ENCODE results near the gene GPR156.
"Not testable (repeated sequence)": the region's sequence is repeated elsewhere in the genome, so short reads cannot be mapped to it uniquely, and the experiment has no call there.

The GPR156 gene

DNA sequence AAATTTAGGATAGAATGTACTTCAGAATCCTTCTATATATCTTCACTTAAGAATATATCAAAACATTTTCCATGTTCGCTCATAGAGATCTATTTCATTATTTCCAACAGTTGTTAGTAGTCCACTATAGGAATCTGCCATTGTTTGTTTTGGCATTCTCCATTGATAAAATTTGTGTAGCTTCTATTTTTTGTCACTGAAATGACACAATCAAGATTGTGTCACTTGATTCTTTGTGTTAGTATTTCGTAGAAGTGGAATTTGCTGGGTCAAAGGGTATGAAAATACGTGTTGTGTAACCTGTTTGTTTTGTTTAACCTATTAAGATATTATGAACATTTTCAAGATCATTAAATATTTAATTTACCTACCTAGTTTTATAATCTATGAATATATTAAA, 15.9 kb upstream of the GPR156 start:
- H3K4me2 ChIP-seq (ENCODE audit: low read length) = no peak overlapping the region
- H3K9me3 ChIP-seq (ENCODE audit: control insufficient read depth, insufficient read depth, low read length) = no peaks in the 10 kb centered on the region
- no peak overlapping the region for H3K27ac ChIP-seq (ENCODE audit: low read depth, low read length)
- no peaks in the 10 kb centered on the region for H3K79me2 ChIP-seq (ENCODE audit: control insufficient read depth, low read length)
- TF ChIP-seq EZH2phosphoT487 (IDR thresholded peaks at IDR 0.05; ENCODE audit: borderline replicate concordance, low read length) = no peak
- TF ChIP-seq, protein P1, sequence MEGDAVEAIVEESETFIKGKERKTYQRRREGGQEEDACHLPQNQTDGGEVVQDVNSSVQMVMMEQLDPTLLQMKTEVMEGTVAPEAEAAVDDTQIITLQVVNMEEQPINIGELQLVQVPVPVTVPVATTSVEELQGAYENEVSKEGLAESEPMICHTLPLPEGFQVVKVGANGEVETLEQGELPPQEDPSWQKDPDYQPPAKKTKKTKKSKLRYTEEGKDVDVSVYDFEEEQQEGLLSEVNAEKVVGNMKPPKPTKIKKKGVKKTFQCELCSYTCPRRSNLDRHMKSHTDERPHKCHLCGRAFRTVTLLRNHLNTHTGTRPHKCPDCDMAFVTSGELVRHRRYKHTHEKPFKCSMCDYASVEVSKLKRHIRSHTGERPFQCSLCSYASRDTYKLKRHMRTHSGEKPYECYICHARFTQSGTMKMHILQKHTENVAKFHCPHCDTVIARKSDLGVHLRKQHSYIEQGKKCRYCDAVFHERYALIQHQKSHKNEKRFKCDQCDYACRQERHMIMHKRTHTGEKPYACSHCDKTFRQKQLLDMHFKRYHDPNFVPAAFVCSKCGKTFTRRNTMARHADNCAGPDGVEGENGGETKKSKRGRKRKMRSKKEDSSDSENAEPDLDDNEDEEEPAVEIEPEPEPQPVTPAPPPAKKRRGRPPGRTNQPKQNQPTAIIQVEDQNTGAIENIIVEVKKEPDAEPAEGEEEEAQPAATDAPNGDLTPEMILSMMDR (IDR thresholded peaks at IDR 0.05; ENCODE audit: low read depth, low read length, poor library complexity, severe bottlenecking) = no peak
- no peaks in the 10 kb centered on the region for H3K36me3 ChIP-seq (ENCODE audit: control insufficient read depth, low read length)
- no peaks in the 10 kb centered on the region for H3K9me2 ChIP-seq (replicated peaks; ENCODE audit: control insufficient read depth, low read length)
- H3K4me3 ChIP-seq (ENCODE audit: low read length) = no peak overlapping the region
- no peaks in the 10 kb centered on the region for H4K20me1 ChIP-seq (ENCODE audit: control insufficient read depth, insufficient read depth, low read depth, low read length)
- H3K4me1 ChIP-seq (ENCODE audit: control insufficient read depth, low read length) = no peaks in the 10 kb centered on the region
- no peaks in the 10 kb centered on the region for H3F3A ChIP-seq (ENCODE audit: control insufficient read depth, insufficient read depth)
- no peaks in the 10 kb centered on the region for H3K27me3 ChIP-seq (ENCODE audit: control insufficient read depth, low read length)

DNA sequence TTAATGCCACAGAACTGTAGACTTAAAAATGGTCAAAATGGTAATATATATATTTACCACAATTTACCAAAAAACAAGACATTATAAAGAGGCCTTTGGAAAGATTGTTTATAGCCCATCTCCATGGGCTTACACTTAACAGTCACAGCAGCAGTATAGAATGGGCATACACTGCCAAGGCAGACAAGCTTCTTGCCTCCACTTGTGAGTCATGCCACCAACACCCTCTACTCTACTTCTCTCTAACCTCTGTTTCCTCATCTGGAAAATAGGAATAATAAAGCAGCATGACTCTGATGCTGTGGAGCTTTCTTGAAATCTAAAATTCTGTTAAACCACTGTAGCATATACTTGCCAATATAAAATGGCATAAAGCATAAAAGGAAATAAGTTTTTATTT, 14.4 kb upstream of the GPR156 start:
- Histone ChIP-seq H3K9me2 (replicated peaks; ENCODE audit: control insufficient read depth, low read length) (no peaks in the 10 kb centered on the region), H3K4me2 (ENCODE audit: low read length) (no peak overlapping the region), H3K36me3 (ENCODE audit: control insufficient read depth, low read length) (no peaks in the 10 kb centered on the region), H3K4me3 (ENCODE audit: low read length) (no peak overlapping the region), H4K20me1 (ENCODE audit: control insufficient read depth, insufficient read depth, low read depth, low read length) (no peaks in the 10 kb centered on the region), H3K27me3 (ENCODE audit: control insufficient read depth, low read length) (no peaks in the 10 kb centered on the region), H3K79me2 (ENCODE audit: control insufficient read depth, low read length) (no peaks in the 10 kb centered on the region), H3K4me1 (ENCODE audit: control insufficient read depth, low read length) (no peaks in the 10 kb centered on the region), H3F3A (ENCODE audit: control insufficient read depth, insufficient read depth) (no peaks in the 10 kb centered on the region), H3K27ac (ENCODE audit: low read depth, low read length) (no peak overlapping the region), H3K9me3 (ENCODE audit: control insufficient read depth, insufficient read depth, low read length) (no peaks in the 10 kb centered on the region)
- no peak for TF ChIP-seq EZH2phosphoT487 (IDR thresholded peaks at IDR 0.05; ENCODE audit: borderline replicate concordance, low read length)
- TF ChIP-seq, protein P1 (IDR thresholded peaks at IDR 0.05; ENCODE audit: low read depth, low read length, poor library complexity, severe bottlenecking) = no peak

DNA sequence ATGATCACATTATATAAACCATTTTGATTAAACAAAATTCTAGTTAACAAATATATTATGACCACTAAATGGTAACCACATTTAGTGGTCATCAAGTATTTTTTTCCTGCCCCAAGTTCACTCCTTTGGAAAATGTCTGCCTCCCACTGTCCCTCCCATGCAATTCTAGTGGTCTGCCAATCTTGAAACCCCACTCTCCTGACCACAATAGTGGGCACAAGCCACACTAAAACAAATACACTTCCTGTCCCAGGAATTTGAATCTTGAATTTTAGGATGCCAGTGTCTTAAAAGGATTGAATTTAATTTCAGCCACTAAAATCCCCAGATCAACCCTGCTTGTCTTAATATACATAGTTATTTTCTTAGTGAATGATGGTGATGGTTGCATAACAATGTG, 14.0 kb upstream of the GPR156 start:
- no peaks in the 10 kb centered on the region; the same call in 1 of the 2 replicates for H3K9me3 ChIP-seq (ENCODE audit: control insufficient read depth, insufficient read depth, low read length)
- no peak overlapping the region for H3K4me3 ChIP-seq (ENCODE audit: low read length)
- H3F3A ChIP-seq (ENCODE audit: control insufficient read depth, insufficient read depth) = no peaks in the 10 kb centered on the region
- H3K79me2 ChIP-seq (ENCODE audit: control insufficient read depth, low read length) = no peaks in the 10 kb centered on the region
- no peak overlapping the region for H3K27ac ChIP-seq (ENCODE audit: low read depth, low read length)
- no peaks in the 10 kb centered on the region for H4K20me1 ChIP-seq (ENCODE audit: control insufficient read depth, insufficient read depth, low read depth, low read length)
- H3K4me2 ChIP-seq (ENCODE audit: low read length) = no peak overlapping the region
- no peak for TF ChIP-seq EZH2phosphoT487 (IDR thresholded peaks at IDR 0.05; ENCODE audit: borderline replicate concordance, low read length)
- TF ChIP-seq, protein P1 (IDR thresholded peaks at IDR 0.05; ENCODE audit: low read depth, low read length, poor library complexity, severe bottlenecking) = no peak
- H3K9me2 ChIP-seq (replicated peaks; ENCODE audit: control insufficient read depth, low read length) = no peaks in the 10 kb centered on the region
- H3K4me1 ChIP-seq (ENCODE audit: control insufficient read depth, low read length) = no peaks in the 10 kb centered on the region
- no peaks in the 10 kb centered on the region for H3K36me3 ChIP-seq (ENCODE audit: control insufficient read depth, low read length)
- H3K27me3 ChIP-seq (ENCODE audit: control insufficient read depth, low read length) = no peaks in the 10 kb centered on the region

DNA sequence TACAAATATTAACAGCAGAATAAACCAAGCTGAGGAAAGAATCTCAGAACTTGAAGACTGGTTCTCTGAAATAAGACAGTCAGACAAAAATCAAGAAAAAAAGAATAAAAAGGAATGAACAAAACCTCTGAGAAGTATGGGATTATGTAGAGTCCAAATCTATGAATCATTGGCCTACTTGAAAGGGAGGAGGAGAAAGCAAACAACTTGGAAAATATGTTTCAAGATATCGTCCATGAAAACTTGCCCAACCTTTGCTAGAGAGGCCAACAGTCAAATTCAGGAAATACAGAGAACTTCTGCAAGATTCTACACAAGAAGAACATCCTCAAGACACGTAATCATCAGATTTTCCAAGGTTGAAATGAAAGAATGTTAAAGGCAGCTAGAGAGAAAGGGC, 6.5 kb upstream of the GPR156 start:
- not testable (repeated sequence) for H4K20me1 ChIP-seq (ENCODE audit: control insufficient read depth, insufficient read depth, low read depth, low read length); H3F3A ChIP-seq (ENCODE audit: control insufficient read depth, insufficient read depth); H3K4me1 ChIP-seq (ENCODE audit: control insufficient read depth, low read length); H3K9me3 ChIP-seq (ENCODE audit: control insufficient read depth, insufficient read depth, low read length); H3K4me3 ChIP-seq (ENCODE audit: low read length); H3K79me2 ChIP-seq (ENCODE audit: control insufficient read depth, low read length); H3K4me2 ChIP-seq (ENCODE audit: low read length); H3K27ac ChIP-seq (ENCODE audit: low read depth, low read length); H3K9me2 ChIP-seq (replicated peaks; ENCODE audit: control insufficient read depth, low read length); H3K27me3 ChIP-seq (ENCODE audit: control insufficient read depth, low read length); H3K36me3 ChIP-seq (ENCODE audit: control insufficient read depth, low read length)
